ENCODE results near the gene CA10.

Gene CA10

GRCh38 chr17:51946311-51946710, 212.2 kb downstream of the CA10 start:
- DNase-seq: no peak

GRCh38 chr17:51941272-51941671, 217.2 kb downstream of the CA10 start:
- DNase-seq: no peak

DNA sequence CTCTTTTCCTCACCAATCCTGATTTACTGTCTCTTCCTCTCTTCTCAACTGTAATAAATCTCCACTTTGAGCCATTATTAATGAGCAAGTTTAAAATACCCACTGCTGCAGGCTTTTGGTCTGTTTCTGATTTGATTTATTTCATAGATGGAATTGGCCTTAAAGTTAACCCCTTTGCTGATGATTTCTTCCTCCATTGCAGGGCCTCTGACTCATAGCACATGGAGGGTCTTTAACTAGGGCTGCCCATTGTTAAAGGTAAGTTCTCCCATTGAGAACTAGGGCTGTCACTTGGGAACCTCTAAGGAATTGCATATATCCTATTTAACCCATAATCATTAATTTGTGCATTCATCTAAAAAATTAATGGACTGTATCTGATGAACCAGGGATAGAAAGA, 221.2 kb downstream of the CA10 start:
- DNase-seq: no peak

- DNase-seq: no peak
These were observed 223.0 kb downstream of the CA10 start for GRCh38 chr17:51935477-51935876.

DNA sequence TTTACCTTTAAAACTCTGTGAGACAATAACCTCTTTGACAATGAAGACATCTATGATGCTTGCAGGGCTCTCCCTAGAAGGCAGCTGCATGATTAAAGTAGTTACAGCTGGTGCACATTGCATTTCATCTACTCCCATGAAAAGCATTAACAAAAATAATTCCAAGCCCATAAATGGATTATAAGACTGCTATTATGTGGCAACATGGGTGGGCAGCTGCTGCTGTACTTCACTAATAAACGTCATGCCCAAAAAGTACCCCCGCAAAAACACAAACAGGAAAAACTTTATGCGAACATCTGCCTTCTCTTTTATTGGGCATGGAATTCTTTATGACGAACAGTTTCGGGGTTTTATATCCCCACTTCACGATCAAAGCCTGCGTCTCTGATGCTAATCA, 224.9 kb downstream of the CA10 start:
- DNase-seq: no peak

- DNase-seq: no peak
These were observed 232.1 kb downstream of the CA10 start for GRCh38 chr17:51926448-51926847.

DNA sequence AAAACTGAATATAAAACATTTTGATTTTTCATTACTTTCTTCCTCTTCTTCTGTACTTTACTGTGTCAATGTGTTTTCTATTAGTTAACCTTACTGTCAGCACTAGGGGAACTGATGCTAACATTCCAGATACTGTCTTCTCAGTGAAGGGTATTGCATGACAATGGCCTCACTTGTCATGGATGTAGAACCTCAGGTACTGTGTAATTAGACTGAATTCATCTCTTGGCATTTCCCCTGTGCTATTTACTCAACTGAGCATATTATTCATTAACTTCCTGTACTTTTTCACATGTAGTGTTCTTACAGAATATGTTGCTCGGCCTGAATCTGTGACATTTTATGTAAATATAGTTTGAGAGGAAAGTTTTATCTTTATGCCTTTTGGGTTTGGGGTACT, 237.0 kb downstream of the CA10 start:
- no peak for DNase-seq

DNA sequence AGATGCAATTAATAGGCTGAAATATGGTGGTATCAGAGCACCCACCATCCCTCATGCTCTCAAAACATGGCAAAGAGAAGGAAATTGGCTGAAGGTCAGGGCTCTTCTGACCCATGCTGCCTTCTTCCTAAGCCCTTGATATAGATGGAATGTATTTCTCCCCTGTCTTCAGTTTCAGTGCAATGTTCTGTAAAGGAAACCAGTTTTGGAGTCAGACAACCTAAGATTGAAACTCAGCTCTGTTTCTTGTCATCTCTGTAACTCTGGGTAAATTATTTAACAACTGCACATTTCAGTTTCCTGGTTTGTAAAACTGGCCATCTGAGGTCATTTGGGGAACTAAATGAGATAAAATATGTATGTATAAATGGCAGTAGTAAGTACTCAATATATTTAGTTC, 243.9 kb downstream of the CA10 start:
- DNase-seq: no peak

DNA sequence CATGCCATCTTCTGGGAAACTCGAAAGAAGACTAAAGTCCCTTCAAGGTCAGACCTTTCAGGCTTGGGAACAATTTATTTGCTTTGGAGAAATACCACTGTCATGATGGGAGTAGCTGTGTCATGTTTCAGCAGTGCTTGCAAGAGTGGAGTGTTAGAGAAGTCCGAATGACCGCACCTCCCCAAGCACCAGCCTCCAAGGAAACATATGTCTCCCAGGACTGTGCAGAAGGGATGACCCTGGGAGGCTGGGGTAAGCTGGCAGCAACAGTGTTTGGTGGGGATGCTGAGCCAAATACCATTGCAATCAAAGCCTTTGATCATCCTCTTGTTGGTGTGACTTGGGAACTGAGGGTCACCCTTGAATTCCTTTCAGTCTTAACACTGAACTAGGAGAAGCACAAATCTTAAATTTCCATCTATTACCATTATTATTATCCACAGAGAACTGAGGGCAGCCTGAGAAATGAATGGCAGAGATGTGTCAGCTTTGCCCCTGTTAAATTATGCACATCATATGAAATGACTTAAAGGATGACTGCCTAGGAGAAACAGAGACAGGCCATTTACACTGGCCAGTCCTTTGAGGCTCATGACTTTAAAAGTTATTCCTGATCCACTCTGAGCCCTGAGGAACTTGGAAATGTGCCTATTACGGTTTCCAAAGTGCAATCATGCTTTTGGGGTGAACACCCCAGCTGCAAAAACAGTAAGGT, 244.9 kb downstream of the CA10 start:
- DNase-seq: no peak

DNA sequence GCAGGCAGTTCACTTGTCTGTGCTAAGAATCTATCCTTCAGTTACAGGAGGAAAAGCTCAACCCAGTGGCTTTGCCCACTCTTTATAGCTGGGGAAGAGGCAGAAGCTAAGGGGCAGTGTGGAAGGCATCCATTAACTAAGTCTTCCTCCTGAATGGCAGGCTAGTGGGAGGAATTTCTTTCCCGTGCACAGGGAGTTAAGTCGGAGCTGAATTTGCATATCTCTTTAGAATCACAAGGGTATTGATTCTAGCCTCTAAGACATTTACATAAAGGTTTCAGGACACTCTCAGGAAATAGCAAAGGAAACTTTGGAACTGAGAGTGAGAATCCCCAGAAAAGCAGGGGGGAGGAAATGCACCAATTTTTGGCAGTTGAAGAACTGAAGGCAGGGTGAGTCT, 245.6 kb downstream of the CA10 start:
- DNase-seq: no peak

DNA sequence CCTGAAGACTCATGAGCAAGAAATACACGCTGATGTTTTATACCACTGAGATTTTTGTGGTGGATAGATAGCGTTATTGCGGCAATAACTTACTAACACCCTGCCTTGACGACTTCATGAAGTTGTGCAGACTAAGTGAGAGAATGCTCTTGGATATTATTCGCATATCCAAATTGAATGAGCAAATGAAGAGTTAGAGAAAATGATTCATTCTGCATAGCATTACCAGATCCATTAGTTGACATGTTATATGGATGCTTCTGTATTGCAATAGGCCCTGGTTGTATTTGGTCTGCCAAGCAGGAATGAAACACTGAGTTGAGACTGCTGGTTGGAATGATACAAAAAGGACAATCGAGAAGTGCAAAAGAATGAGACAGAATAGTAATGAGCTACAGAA, 247.3 kb downstream of the CA10 start:
- no peak for DNase-seq

- no peak for DNase-seq
These were observed 248.5 kb downstream of the CA10 start for GRCh38 chr17:51909971-51910370.

DNA sequence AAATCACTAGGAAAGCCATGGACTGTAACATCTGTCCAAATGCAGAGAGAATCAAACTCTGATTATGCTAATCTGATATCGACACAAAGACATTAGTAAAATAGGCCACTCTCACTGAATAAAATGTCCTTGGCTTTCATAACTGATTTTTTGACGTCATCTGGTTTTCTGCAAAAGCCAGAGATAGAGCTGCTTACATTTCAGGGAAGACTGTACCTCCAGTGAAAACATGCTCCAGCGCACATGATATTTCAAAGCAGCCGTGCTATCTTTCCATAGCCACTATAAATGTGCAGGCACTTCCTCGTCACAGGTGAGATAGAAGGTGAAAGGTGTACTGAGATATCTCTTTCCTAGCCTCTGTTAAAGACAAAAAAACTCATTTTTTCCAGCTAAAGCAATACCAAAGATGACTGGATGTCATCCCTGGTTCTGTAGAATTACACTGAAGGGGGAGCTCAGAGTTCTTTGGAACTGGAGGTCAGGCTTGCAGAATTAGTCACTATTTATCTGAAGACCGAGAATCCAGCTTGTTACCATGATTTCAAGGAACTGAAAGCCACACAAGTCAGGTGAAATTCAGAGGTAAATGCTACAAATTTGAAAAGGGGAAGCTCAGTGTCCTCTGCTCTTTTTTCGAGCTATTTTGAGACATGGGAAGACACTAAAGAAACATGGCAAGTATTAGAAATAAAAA, 249.5 kb downstream of the CA10 start:
- DNase-seq: no peak

DNA sequence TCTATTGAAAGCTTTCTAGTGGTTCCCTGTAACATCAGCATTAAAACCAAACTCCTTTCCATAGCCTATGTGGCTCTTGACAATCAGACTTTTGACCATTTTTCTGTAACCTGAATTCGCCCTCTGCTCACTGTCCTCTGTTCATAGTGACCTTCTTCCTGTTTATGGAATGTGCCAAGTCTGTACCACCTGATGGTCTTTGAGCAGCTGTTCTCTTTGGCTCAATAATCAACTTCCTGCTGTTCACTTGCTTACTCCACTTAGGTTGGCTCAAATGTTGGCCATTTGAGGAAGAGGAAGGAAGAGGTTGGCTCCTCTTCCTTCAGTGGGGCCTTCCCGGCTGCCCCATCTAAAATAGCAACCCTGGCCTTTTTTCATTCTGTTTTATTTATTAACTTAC, 251.5 kb downstream of the CA10 start:
- DNase-seq: no peak

- no peak for DNase-seq
These were observed 254.1 kb downstream of the CA10 start for GRCh38 chr17:51904379-51904778.

GRCh38 chr17:51901242-51901641, 257.3 kb downstream of the CA10 start:
- no peak for DNase-seq

DNA sequence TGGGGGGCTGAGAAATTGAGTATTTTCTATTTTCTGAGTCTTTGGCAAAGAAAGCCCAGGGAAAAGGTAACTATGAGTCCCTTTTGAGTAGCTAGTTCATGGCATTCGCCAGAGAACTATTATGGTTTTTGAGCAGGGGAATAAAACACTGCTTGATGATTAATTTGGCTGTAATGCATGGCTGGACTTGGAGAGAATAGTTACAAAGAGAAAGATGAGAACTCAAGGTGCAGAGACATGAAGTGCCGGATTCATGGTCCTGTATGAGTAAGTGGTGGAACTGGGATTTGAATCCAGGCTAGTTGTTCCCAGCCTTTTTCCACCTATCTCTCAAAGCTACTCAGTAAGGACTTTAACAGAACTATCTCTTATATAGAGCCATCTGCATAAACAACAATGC, 266.6 kb downstream of the CA10 start:
- DNase-seq: no peak

DNA sequence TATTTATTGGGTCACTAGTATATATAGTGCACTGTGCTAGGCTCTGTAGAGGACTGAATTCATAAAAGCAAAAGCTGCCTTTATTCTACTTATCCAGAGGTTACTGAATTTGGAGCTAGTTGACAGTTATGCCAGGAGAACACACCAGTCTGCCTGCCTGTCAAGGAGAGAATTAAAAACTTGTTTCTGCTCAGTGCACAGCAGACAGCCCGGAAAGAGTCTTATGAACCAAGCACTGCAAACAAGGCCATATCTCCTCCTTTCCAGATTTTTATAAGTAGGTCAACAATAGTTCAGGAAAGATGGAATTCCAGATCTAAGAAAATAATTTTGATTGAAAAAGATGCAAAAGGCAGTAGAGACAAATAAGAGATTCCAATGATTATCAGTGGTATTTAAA, 267.8 kb downstream of the CA10 start:
- DNase-seq: no peak

DNA sequence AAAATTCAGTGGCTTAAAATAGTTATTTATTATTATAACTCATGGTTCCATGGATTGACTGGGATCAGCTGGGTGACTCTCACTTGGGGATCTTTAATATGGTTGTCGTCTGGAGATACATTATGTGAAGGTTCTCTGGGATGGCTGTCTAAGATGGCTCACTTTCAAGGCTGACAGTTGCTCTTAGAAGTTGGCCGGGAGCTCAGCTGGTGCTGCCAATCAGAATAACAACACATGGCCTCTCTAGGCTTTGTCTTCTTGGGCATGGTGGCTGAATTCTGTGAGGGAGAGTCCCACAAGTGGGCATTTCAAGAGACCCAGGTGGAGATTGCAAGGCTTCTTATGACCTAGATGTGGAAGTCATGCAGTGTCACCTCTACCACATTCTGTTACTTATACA, 269.7 kb downstream of the CA10 start:
- DNase-seq: no peak

DNA sequence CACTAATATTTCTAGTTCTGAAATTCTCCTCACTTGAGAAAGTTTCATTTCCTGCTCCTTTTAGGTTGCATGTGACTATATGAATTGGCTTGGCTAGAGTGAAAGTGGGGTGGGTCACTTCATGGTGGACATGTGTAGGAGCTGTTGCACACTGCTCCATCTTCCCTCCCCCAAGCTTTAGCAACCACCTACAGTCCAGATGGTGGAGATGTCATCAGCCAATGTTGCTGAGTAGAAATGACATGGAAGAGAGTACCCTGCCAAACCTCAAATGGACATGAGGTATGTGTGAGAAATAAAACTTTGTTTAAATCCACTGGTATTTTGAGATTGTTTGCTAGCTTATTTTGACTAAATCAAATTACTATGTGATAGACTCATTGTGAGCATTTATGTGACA, 281.5 kb downstream of the CA10 start:
- DNase-seq: no peak

DNA sequence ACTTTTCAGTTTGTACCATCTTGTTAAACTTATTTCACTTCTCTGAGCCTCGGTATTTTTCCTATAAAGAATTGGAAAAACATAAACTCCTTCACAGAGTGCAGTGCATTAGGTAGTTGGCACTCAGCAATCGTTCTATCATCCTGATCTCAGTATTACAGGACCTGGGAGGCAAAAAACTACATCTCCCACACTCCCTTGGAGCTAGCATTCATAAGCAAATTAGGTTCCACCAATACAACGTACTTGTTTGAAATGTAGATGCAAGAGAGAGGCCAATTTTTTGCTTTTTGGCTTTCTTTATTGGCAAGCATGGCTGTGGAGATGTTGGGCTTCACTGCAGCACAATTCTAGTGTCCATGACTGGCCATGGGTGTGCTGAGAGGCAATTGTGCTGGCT, 285.2 kb downstream of the CA10 start:
- DNase-seq: no peak

DNA sequence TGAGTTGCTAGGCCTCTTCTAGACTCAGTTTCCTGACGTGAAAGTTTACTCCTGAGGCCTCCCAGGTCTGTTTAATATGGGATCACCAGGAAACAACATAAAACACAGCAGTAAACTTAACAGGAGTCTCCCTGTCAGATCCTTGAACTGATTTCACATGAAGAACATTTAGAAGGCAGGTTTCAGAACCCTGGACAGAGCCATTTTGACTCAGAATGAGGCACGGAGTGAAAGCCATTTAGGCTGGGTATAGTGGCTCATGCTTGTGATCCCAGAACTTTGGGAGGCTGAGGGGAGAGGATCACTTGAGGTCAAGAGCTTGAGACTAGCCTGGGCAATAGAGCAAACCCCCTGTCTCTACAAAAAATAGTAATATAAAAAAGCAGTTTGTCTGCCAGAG, 289.1 kb downstream of the CA10 start:
- peak; percentile 3 to 5 for DNase-seq

- peak; percentile 7 to 24 for DNase-seq
These were observed 297.5 kb downstream of the CA10 start for GRCh38 chr17:51860954-51861561.

DNA sequence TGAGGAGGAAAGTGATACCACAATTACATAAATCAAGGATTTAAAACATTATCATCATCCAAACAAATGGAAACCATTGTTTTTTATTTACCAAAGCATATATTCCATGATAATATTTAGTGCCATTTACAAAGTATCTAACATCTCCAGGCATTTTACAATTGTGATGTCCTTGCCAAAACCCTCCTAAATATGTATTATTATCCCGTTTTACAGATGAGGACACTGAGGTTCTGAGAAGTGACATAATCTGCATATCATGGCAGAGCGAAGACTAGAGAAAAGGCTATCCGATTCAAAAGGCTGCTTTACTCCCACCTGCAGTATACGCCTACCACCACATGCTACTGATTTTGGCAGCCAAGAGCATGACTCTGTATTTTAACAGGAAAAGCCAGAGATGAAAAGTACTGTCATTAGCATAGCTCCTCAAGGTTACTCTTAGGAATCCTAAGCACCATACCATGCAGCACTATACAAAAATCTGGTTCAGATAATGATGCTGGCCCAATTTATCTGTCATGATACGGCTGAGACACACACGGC, 301.4 kb downstream of the CA10 start:
- no peak for DNase-seq
